Activated CD4-positive, CD25-positive, alpha-beta regulatory T cell treated with anti-CD3 and anti-CD28 coated beads, Interleukin-2, amount 50 U/mL, for 16 hours (primary cell): ENCODE data around the gene ZFPM1.

Experiments
- DNase-seq: peaks from one replicate; pipeline ENCODE4 v3.0.0-alpha.2; 2020; ENCODE audit warnings: low read depth, low spot score

Gene ZFPM1

DNA sequence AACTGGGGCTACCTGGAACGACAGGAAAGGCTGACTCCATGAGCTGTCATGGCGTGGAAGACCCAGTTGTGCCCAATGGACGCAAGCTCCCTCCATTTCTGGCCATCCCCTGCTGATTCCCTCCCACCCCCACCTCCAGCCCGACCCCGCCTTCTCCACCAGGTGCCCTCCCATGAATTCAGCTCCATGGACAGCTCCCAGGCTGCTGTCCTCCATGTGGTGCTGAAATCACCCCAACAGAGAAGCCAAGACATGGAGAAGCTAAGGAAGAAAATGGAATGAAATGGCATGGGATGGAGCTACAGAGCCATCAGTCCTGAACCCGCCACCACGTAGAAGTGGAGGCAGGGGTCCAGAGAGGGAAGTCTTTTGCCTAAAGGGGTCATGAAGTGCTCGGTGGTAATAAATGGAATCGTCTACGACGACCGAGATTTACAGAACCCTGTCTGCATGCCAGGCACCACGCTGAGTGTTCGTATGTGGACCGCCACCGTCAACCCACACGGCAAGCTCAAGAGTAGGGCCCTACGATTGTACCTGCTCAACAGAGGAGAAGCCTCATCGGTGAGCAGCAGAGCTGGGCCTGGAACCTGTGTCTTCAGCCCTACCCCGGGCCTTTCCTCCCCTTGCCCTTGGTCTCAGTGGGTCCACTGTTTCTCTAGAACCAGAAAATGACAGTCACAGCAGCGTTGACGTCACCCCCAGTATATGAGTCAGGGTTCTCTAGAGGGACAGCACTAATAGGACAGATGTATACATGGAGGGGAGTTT lies 107.8 kb downstream of the ZFPM1 start:
- DNase-seq = no peak

DNA sequence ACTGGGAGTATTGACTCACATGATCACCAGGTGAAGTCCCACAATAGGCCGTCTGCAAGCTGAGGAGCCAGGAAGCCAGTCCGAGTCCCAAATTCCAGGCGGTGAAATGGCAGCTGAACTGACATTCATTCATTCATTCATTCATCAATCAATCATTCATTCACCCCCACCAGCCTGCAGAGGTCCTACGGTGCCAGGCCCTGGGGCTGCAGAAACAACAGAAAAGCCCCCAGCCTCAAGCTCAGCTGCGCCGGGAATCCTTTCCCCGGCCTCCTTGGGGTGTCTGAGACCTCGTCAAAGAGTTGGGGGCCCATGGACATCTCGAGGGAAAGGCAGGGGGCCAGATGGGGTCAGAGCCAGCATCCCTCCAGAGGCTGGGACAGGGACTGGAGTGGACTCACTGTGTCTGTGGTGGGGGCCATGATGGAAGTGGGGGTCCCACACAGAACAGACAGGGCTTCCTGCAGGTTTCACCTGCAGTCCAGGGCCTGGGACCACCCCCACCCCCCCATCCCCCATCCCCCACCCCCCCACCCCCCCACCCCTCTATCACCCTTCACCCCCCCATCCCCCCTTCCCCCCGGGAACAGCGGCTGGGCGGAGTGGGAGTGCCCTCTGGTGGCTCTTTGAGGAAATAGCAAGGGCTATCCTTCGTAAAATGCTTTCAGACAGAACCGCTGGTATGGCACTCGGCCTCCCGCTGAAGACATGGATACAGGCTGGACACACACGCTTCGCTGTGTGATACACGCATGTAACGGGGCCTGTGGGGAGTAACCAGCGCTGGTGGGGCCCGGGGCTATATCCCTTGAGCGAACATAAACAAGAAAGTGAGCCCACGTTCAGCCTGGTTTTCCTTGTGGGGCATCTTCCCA lies 108.6 kb downstream of the ZFPM1 start:
- peak; percentile 30 for DNase-seq

DNA sequence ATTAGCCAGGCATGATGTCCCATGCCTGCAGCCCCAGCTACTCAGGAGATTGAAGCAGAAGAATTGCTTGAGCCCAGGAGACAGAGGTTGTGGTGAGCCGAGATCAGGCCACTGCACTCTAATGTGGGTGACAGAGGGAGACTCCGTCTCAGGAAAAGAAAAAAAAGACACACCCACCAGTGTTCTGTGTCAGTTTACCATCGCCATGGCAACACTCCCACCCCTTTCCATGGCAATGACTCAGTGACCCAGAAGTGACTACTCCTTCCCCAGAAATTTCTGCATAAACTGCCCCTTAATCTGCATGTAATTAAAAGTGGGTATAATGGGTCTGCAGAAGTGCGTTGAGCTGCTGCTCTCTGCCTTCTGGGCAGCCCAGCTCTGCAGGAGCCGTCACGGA lies 113.1 kb downstream of the ZFPM1 start:
- DNase-seq = no peak

DNA sequence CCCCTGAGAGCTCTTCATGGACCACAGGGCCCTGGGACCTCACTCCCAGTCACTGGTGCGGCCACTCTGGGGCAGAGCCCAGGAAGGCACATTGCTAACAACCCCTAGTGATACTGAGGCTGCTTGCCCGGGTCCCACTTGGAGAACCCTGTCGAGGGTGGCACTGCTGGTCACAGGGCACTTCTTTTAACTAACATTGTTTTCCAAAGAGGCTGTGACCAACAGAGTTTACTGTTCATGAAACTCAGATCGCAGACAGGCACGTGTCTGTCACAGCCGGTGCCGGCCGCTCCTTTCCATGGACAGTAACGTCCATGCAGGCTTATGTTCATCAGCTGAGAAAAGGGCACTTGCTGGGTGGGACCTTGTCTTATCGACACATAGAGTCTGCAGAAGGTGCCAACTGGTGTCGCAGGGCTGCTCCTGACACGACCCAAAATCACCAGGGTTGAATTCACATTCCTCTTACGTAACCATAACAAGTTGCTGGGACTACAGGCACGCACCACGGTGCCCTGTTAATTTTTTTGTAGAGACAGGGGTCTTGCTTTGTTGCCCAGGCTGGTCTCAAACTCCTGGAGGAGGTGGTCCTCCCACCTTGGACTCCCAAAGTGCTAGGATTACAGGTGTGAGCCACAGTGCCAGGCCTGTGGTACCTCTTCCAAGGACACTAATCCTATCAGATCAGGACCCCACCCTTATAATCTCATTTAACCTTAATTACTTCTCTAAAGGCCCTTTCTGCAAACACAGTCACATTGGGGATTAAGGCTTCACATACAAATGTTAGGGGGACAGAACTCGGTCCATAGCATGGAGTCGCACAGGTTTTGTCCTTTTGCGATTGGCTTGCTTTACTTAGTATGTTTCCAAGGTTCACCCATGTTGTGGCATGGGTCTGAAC lies 115.9 kb downstream of the ZFPM1 start:
- DNase-seq = no peak

DNA sequence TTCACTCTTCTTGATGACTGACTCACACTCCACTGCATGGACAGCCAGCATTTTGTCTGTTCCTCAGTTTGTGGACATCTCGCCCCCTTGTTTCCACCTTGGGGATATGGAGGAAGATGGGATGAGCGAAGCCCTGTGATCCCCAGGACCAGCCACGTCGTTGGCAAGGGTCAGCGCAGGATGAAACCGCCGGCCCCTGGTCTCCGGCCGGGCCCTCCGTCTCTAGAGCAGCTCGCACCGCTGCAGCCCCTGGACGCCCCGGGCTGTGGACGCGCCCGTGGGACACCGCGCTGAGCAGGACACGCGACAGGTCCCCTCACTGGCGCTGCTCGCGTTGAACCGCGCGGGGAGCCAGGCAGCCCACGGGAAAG lies 116.5 kb downstream of the ZFPM1 start:
- DNase-seq = no peak

DNA sequence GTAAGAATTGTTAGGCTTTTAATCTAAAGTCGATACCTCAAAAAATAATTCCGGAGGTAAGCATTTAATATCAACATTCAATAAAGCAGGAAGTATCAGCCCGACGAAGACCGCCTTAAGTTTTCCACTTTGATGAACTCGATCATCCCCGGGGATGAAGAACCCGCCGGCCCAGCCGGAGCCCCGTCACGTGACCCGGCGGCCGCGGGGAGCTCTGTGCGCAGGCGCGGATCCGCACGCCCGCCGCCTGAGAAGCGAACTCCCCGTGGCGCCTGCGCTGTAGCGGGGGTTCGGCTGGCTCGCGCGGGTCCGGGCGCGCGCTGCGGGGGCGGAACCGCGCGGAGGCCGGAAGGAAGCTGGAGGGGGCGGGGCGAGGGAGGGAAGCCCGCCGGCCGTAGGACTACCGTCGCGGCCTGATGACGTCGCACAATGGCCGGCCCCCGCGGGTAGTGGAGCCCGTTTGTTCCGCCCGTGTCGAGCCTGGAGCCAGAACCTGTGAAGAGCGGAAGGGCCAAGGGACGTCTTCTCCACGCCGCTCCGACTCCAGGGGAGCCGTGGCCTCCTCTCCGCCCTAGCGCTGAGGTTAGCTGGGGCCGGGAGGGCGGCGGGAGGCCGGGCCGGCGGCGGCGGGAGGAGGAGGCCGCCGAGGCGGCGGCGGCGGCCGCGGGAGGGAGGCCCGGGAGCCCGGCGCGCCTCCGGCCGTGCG lies 117.1 kb downstream of the ZFPM1 start, which contains the start of gene ZC3H18:
Gene ZC3H18 (plus strand): TSS at position 419 of the 706 bp plus-strand sequence. CDS start 6,721 bp downstream, outside the sequence.
- DNase-seq = peak; percentile 96

DNA sequence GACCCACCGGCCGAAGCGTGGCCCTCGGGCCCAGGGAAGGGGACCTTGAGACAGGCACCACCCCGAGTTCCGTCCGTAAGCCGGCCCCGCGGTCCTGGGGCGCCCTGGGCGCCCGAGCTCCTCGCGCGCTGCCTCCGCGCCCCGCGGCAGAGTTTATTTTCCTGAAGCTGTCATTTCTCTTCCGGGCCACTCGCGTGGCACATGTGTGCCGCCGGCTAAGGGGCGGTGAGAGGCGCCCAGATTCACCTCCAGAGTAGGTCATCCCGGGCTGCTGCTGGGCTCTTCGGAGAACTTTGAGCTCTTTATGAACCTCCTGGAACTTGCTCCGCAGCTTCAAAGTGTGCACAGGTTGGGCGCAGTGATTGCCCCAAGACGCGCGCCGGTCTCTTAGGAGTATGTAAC lies 117.6 kb downstream of the ZFPM1 start:
- DNase-seq = no peak

DNA sequence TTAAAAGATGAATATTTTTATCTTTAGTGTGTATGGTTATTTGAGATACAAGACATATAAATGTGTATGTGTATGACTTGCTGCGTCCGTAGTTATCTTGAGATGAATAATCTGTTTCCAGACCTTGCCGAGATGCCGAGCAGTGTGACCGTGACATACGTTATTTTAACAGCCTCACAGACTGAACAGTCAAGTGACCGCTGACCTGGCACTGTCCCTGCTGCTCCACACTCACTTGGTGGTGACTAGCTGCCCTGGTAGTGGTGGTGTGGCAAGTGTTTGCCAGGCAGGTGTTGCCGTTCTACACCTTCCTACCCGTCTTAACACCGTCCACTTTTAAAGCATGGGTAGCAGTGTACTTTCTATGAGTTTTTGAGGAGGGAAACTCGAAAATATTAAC lies 122.2 kb downstream of the ZFPM1 start:
- DNase-seq = no peak

DNA sequence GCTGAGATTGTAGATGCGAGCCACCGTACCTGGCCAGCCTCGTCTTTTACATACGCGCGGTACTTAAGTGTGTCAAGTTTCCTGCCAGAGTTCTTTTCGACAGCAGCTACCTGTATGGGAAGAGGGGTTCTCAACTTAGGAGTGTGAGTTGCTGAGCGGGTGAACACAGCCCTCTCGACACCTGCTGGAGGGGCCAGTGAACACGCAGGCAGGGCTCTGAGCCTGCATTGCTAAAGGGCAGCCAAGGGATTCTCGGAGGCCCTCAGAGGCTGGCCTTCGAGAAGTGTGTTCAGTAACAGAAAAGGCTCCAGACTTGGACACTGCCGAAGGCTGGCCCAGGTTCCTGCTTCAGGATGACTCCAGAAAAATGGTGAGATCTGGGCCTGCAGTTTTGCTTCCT lies 123.2 kb downstream of the ZFPM1 start:
- no peak for DNase-seq

DNA sequence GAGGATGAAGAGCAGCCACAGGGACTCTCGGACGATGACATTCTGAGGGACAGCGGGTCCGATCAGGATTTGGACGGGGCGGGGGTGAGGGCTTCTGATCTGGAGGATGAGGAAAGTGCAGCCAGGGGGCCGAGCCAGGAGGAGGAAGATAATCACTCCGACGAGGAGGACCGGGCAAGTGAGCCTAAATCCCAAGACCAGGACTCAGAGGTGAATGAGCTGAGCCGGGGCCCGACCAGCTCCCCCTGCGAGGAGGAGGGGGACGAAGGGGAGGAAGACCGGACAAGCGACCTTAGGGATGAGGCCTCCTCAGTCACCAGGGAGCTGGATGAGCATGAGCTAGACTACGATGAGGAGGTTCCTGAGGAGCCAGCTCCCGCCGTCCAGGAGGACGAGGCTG lies 124.1 kb downstream of the ZFPM1 start:
- no peak for DNase-seq

DNA sequence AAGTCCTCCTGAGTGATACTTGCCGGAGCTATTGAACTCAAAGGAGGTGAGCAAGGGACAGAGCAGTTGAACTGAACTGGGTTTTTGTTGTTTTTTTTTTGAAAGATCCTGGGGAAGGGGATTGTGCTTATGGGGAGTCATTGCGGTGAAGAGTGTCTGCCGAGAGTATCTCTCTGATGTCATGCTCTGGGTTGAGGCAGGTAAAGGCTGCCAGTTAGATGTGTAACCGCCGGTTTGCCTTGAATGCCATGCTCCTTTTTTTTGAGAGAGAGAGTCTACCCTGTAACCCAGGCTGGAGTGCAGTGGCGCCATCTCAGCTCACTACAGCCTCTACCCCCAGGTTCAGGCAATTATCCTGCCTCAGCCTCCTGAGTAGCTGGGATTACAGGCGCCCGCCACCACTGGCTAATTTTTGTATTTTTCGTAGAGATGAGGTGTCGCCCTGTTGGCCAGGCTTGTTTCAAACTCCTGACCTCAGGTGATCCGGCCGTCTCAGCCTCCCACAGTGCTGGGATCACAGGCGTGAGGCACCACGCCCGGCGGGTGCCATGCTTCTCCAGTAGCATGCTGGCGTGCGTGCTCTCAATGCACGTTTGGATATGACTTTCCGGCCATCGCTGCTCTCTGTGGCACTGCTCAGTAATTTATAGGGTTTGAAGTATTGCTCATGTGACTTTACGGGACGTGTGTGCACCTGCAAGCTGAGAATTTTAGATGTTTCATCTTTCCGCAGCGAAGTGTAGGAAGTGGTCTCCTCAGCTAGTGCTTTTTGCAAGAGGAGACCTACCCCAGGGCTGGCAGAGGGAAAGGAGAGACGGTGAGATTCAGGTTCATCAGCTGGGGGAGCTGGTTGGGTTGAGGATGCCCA lies 125.6 kb downstream of the ZFPM1 start:
- DNase-seq = no peak

DNA sequence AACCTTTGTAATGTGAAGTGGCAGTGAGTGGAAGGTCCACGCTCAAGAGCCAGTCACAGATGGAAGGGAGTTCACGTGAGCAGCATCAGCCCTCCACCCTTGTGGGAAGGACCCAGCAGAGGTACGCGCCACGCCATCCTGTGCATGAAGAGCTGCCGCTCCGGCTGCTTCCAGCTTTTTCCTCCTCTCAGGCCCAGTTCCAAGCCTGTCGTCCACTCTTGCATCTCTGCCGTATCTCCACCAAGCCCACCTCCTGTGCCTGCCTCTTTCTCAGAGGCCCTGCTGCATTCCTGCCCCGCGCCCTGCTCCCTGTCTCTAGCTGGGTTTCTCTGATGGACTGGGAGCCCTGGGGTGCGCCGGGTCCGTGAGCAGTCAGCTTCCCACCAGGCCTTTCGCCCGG lies 127.3 kb downstream of the ZFPM1 start:
- DNase-seq = no peak

DNA sequence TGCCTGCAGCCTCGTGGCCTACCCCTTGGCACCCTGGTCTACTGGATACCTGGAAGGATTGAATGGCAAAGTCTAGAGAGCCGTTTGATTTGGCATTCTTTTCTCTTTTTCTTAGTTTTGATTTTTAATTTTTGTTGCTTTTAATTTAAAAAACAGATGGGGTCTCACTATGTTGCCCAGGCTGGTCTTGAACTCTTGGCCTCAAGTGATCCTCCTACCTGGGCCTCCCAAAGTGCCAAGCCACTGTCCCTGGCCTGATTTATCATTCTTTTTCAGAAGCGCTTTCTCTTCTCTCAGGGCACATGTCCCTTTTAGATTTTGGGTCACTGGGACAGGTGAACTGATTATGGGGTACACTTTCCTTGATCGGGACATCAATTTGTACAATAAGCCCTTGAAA lies 128.0 kb downstream of the ZFPM1 start:
- DNase-seq = no peak

DNA sequence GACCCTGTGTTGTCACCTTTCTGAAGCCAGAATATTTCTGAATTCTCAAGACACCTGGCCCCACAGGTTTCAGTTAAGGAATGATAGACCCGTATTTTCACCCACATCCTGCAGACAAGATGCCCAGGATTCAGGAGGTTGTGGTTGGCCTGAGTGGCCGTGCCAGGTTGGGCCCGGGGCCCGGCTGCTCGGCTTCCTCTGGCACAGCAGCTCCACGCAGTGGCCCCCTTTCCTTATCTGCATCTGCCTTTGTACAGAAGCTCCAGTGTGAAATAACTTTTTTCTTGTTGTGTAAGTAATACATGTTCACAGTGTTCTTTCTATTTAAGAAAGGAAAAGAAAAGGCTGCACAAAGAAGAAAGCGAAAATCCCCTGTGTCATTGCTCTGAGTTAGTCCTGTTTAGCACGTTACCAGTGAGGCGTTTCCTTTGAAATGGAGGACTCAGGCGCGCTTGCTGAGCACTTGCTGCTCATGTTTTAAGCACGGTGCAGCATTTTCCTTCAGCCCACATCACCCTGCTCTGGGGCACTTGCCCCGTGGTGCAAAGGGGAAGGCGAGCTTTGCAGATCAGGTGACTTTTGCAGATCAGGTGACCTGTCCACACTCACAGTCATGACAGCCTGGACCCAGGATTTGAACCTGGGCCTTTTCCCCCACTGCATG lies 130.0 kb downstream of the ZFPM1 start:
- no peak for DNase-seq

DNA sequence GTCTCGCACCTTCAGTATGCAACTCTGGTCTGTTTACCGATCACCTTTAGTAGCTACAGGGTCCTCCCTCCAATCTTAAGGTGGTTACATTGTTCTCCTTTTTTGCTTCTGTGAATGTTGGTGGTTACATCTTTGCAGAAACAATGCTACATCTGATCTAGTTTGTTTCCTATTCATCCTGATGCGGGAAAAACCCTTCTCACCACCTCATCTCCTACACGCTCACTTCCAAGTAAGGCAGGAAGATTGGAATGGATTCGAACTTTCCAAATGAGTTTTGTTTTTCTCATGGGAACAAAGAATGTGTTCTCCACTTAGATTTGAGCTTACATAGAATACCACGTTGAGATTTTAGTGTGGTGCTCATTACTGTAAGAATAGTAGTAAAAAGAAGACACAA lies 131.6 kb downstream of the ZFPM1 start:
- no peak for DNase-seq

DNA sequence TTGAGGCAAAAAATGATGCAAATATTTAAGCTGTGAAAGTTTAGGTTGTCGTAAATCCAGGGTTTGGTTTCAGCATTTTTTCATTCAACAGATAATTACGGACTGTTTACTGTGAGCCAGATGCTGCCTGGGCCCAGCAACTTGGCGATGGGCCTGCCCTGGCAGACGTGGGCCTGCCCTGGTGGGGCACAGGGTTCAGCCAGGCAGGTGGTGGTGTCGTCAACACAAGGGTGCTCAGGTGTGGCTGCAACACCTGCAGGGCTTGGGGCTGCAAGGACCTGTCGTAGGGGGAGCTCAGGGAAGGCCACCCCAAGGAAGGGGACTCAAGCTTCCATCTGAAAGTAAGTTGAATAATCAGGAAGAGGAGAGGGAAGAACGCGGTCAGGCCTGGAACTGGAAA lies 132.2 kb downstream of the ZFPM1 start:
- DNase-seq = no peak

DNA sequence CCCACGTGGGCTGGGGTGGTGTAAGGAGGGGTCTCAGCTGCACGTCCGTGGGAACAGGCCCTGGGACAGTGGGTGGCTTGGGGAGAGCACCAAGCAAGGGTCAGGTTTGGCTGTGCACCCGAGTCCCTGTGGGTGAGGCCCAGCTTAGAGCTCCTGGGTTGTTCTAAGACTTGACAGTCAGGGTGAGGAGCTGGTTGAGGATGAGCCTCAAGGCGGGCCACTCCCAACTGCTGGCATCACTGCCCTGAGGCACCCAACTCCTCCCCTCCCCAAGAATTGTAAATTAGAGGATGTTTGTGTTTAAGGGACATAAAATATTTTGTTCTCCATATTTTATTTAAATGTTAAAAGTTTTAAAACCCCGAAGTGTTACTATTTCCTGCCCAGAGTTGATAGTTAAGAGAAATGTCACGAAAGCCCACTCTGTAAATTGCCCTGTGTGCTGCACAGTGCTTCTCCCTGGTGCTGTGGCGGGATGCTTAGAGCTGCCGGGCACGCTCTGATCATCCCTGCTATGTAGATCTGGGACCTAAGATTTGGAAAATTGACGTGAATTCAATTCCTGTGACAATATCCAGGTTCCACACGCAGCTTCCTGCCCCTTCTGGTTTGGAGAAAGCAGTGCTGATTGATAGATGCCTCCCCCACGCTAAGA lies 133.0 kb downstream of the ZFPM1 start:
- DNase-seq = no peak
